ENCODE results near the gene NAAA. TPM values are rescaled to one million over a fixed set of nuclear protein-coding genes. Genes with fewer than 3 reads are reported as not detected.

Gene NAAA
- total RNA-seq, 1 experiment from 2014 or later = 2.7 TPM

DNA sequence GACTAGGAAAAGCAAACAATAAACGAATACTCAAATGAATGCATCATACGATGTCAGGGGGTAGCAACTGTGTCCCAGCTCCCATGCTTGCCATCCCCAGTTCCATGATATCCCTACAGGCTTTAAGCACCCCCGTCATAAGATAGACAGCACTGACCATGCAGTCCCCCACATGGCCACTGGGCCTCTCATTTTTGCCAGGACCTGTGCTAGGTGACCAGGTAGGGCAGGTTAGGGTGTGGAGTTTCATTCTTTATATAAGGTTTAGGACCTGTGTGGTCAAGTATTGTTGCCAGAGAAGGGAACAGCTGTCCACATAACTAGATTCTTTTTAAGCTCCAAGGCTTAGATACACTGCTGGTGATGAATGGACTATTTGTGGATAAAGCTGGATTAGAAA, 48.3 kb downstream of the NAAA start:
- no peak overlapping the region for H3K4me3 Mint-ChIP-seq
- H3K9ac ChIP-seq (ENCODE audit: extremely low read depth, insufficient read length, low read length) = no peak overlapping the region
- no peak overlapping the region for H2BK20ac ChIP-seq (ENCODE audit: low read depth, low read length, poor library complexity, severe bottlenecking)
- H2AFZ ChIP-seq (ENCODE audit: low read length) = no peak overlapping the region
- H3K36me3 Mint-ChIP-seq (ENCODE audit: insufficient read depth in 1 of 3, low read depth in 3 of 3) = peaks cover 0 to 4% (median 0%) of the 10 kb centered on the region in 3 experiments; a peak in 2 of 7 replicates
- no peaks in the 10 kb centered on the region; a peak in 1 of 4 replicates for H3K4me1 Mint-ChIP-seq
- peaks cover 4 to 9% of the 10 kb centered on the region in 2 experiments; a peak in 4 of 5 replicates for H3K9me3 Mint-ChIP-seq
- H3K4me1 ChIP-seq (ENCODE audit: insufficient read depth, low read length) = no peaks in the 10 kb centered on the region
- H2BK12ac ChIP-seq (ENCODE audit: insufficient read length, low read depth, low read length) = no peak overlapping the region
- no peaks in the 10 kb centered on the region for H3K27me3 ChIP-seq (ENCODE audit: insufficient read depth, low read length)
- H3K23ac ChIP-seq (ENCODE audit: insufficient read length, low read depth, low read length) = no peak overlapping the region
- no peak overlapping the region for H3K4ac ChIP-seq (ENCODE audit: low read depth, low read length)
- H3T11ph ChIP-seq (ENCODE audit: low read length) = no peak overlapping the region
- H4K91ac ChIP-seq (ENCODE audit: insufficient read length, low read depth, low read length) = no peak overlapping the region
- no peak overlapping the region for H4K8ac ChIP-seq (replicated peaks; ENCODE audit: insufficient read length, low read depth, low read length)
- H3K27me3 Mint-ChIP-seq (ENCODE audit: low read depth) = no peaks in the 10 kb centered on the region
- no peak overlapping the region for H3K14ac ChIP-seq (ENCODE audit: insufficient read depth, low read length)
- H3K23me2 ChIP-seq (ENCODE audit: insufficient read length, low read depth, low read length, poor library complexity, severe bottlenecking) = no peaks in the 10 kb centered on the region
- H3K27ac Mint-ChIP-seq = no peak overlapping the region
- H2BK15ac ChIP-seq (ENCODE audit: low read depth, low read length) = no peak overlapping the region
- H2BK5ac ChIP-seq (ENCODE audit: insufficient read length, low read length) = no peak overlapping the region
- WGBS (ENCODE audit: extremely low coverage, insufficient read length, low lambda C conversion rate) = no CpG with 5 or more reads among the region's 3 CpGs
- no peak overlapping the region for H2AK5ac ChIP-seq (ENCODE audit: insufficient read length, low read length)
- no peak overlapping the region for H3K4me2 ChIP-seq (ENCODE audit: insufficient read depth, insufficient read length, low read length)
- no peaks in the 10 kb centered on the region for H4K20me1 ChIP-seq (ENCODE audit: control insufficient read depth, insufficient read depth, insufficient read length)
- peak; percentile 58 for DNase-seq
- no peak overlapping the region for H3K56ac ChIP-seq (ENCODE audit: insufficient read length, low read depth, low read length)
- no peaks in the 10 kb centered on the region for H3K79me1 ChIP-seq (ENCODE audit: insufficient read depth, low read depth, low read length, poor library complexity, severe bottlenecking)
- H4K5ac ChIP-seq (ENCODE audit: insufficient read length, low read depth, low read length) = no peak overlapping the region
- TF ChIP-seq, protein P1, sequence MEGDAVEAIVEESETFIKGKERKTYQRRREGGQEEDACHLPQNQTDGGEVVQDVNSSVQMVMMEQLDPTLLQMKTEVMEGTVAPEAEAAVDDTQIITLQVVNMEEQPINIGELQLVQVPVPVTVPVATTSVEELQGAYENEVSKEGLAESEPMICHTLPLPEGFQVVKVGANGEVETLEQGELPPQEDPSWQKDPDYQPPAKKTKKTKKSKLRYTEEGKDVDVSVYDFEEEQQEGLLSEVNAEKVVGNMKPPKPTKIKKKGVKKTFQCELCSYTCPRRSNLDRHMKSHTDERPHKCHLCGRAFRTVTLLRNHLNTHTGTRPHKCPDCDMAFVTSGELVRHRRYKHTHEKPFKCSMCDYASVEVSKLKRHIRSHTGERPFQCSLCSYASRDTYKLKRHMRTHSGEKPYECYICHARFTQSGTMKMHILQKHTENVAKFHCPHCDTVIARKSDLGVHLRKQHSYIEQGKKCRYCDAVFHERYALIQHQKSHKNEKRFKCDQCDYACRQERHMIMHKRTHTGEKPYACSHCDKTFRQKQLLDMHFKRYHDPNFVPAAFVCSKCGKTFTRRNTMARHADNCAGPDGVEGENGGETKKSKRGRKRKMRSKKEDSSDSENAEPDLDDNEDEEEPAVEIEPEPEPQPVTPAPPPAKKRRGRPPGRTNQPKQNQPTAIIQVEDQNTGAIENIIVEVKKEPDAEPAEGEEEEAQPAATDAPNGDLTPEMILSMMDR (conservative IDR thresholded peaks at IDR 0.05) = peak; percentile 51
- H3K27ac ChIP-seq (ENCODE audit: insufficient read length, low read depth, low read length) = no peak overlapping the region
- H3K9me3 ChIP-seq (ENCODE audit: control insufficient read depth, low read depth, low read length) = no peaks in the 10 kb centered on the region
- H2BK120ac ChIP-seq (ENCODE audit: low read depth, low read length, poor library complexity, severe bottlenecking) = no peak overlapping the region
- no peaks in the 10 kb centered on the region for H3K79me2 ChIP-seq (ENCODE audit: insufficient read depth, low read length)
- H3K18ac ChIP-seq (ENCODE audit: insufficient read length, low read depth, low read length) = no peak overlapping the region
